HL-60 (cell line): ENCODE measurements around the gene ADGRG1.

Experiments used
- CTCF ChIP-seq: IDR thresholded peaks from one replicate; pipeline ENCODE4 v1.5.1; 2011; ENCODE audit warnings: low read length, control low read depth, inconsistent platforms; ENCODE audit not compliant: insufficient read depth
- POLR2AphosphoS5 ChIP-seq: IDR thresholded peaks from 2 replicates; pipeline ENCODE4 v1.6.1; 2012; ENCODE audit warnings: low read depth
- REST ChIP-seq: IDR thresholded peaks from 2 replicates; pipeline ENCODE4 v1.6.1; 2012; ENCODE audit warnings: low read depth; ENCODE audit not compliant: insufficient replicate concordance

- TF ChIP-seq POLR2AphosphoS5 (no peak), CTCF (no peak), REST (no peak)
These were observed 27.4 kb upstream of the ADGRG1 start for GRCh38 chr16:57600952-57601580.
